Measurements from ENCODE around the gene CORO2A. TPM values are rescaled to one million over a fixed set of nuclear protein-coding genes. Genes with fewer than 3 reads are reported as not detected.

CORO2A gene
- total and polyA plus RNA-seq, 2 donors (not counting 3 experiments of a cell fraction or from before 2014, with no cell fraction given): 0.35 to 0.53 TPM

GRCh38 chr9:98231770-98232478, 39.5 kb upstream of the CORO2A start:
- CTCF ChIA-PET: interaction anchor here (1.5 to 1.9 kb wide), 2 partner anchors 8 to 10 kb away, joined by 3 to 6 read pairs; no protein-coding TSS in a partner anchor

More at GRCh38 chr9:98231770-98232478, 39.5 kb upstream of the CORO2A start:
- no peak overlapping the region for H2AFZ ChIP-seq (ENCODE audit: low read depth, low read length)
- no peak overlapping the region for H3K4me2 ChIP-seq (ENCODE audit: insufficient read depth, low read length)
- peak overlapping the region; percentile 17 for H3K27ac ChIP-seq (ENCODE audit: insufficient read depth, low read depth, low read length)
- no peaks in the 10 kb centered on the region for H3K79me2 ChIP-seq (ENCODE audit: control insufficient read depth, insufficient read depth, low read length)
- POLR2A ChIA-PET: interaction anchor here (0.7 kb wide), 1 partner anchor 41 kb away, joined by 3 read pairs; no protein-coding TSS in a partner anchor
- no peaks in the 10 kb centered on the region for H3K9me3 ChIP-seq (replicated peaks; ENCODE audit: control insufficient read depth, insufficient read depth, low read length)
- peak overlapping the region; percentile 9 for H3K9ac ChIP-seq (replicated peaks; ENCODE audit: extremely low read depth, insufficient read depth, low read length)
- no peaks in the 10 kb centered on the region for H3K36me3 ChIP-seq (ENCODE audit: control insufficient read depth in 2 of 2, extremely low read depth in 1 of 2, insufficient read depth in 2 of 2, low read length in 2 of 2)
- no peak overlapping the region for H3K4me3 ChIP-seq (replicated peaks in 1 of 3; ENCODE audit: insufficient read depth in 1 of 3, low read depth in 1 of 3, low read length in 3 of 3)
- H3K27me3 ChIP-seq (ENCODE audit: control insufficient read depth in 2 of 2, insufficient read depth in 2 of 2, low read length in 2 of 2): no peaks in the 10 kb centered on the region
- no TSS peak for BruUV-seq (replicated peaks)
- H4K20me1 ChIP-seq (replicated peaks; ENCODE audit: control insufficient read depth, extremely low read depth, insufficient read depth, low read length): no peaks in the 10 kb centered on the region
- TF ChIP-seq FOS (IDR thresholded peaks at IDR 0.05; ENCODE audit: borderline replicate concordance, insufficient read depth, low read length): peak; percentile 64
- TF ChIP-seq MYC (IDR thresholded peaks at IDR 0.05; ENCODE audit: low read depth, low read length): no peak
- no peak for TF ChIP-seq CTCF (IDR thresholded peaks at IDR 0.05; ENCODE audit: extremely low read depth in 1 of 2, insufficient read depth in 1 of 2, low read depth in 1 of 2, low read length in 2 of 2)
- TF ChIP-seq EZH2 (IDR thresholded peaks at IDR 0.05; ENCODE audit: borderline replicate concordance, low read depth, low read length, severe bottlenecking): no peak
- no peak for TF ChIP-seq GATA2 (IDR thresholded peaks at IDR 0.05; ENCODE audit: insufficient read depth, insufficient read length, low read depth, low read length)
- no peak for TF ChIP-seq POLR2AphosphoS5 (IDR thresholded peaks at IDR 0.05; ENCODE audit: insufficient read depth, low read depth, low read length)
- peak; percentile 33 for TF ChIP-seq JUN (IDR thresholded peaks at IDR 0.05; ENCODE audit: borderline replicate concordance, insufficient read depth, insufficient read length, low read depth)
- TF ChIP-seq MAX (IDR thresholded peaks at IDR 0.05; ENCODE audit: insufficient read depth, insufficient read length): no peak
- no peak for TF ChIP-seq POLR2A (IDR thresholded peaks at IDR 0.05; ENCODE audit: low read depth, low read length)
- intact Hi-C loops (cut with micrococcal nuclease) (no loop called here), dilution Hi-C loops (cut with MboI; ENCODE audit: extremely low pct_ligation_motif_present, low sequenced_read_pairs) (no loop called here)
- peak; percentile 53 for FAIRE-seq
- DNase-seq (ENCODE audit: low read depth, low spot score): no peak
- H3K4me1 ChIP-seq (ENCODE audit: control insufficient read depth, extremely low read depth, insufficient read depth, low read length): no peaks in the 10 kb centered on the region
- no peaks in the 10 kb centered on the region for H3K9me1 ChIP-seq (replicated peaks; ENCODE audit: control insufficient read depth, extremely low read depth, insufficient read depth, low read length)
